SK-N-SH (cell line): ENCODE data around the gene ADAMTS16. TPM values are rescaled to one million over a fixed set of nuclear protein-coding genes. Genes with fewer than 3 reads are reported as not detected.

Experiments used
- CTCF ChIA-PET: fragments of 300-600, 350-600 bp; formaldehyde crosslinking; extraction: SDS; loops from one replicate; lab custom pipeline; 2021; lab: Yijun Ruan, JAX
- POLR2A ChIA-PET: fragments of 350-600 bp; sonication (Branson Sonifier 250); formaldehyde crosslinking; extraction: SDS; loops from one replicate; lab custom pipeline; 2020; ENCODE audit warnings: antibody characterized with exemption, inconsistent platforms; lab: Yijun Ruan, JAX
- DNase-seq: peaks from one replicate; pipeline ENCODE4 v3.0.0; 2012
- H2AFZ ChIP-seq: fragments of 200-600 bp; sonication (generic); 2 replicates; pipeline ENCODE4 v1.8.1; 2016; ENCODE audit warnings: antibody characterized with exemption, mild to moderate bottlenecking, low read depth
- H3F3A ChIP-seq: fragments of 200-600 bp; sonication (generic); replicated peaks from 2 replicates; pipeline ENCODE3; 2016; ENCODE audit warnings: antibody characterized with exemption, mild to moderate bottlenecking; ENCODE audit not compliant: insufficient read depth
- H3K27ac ChIP-seq, 2 experiments: fragments of 200-500 bp in 1 of 2; fragments of 200-600 bp in 1 of 2; sonication (Bioruptor generic) in 1 of 2; sonication (generic), shearing (Covaris generic) in 1 of 2; 2 replicates each; pipeline versions ENCODE4 v1.5.1 to v1.6.1; 2014 to 2016; ENCODE audit warnings: low read depth in 2 of 2, inconsistent platforms in 1 of 2, low read length in 1 of 2, mild to moderate bottlenecking in 1 of 2, mixed read lengths in 1 of 2
- H3K27me3 ChIP-seq: fragments of 200-600 bp; sonication (generic), shearing (Covaris generic); 2 replicates; pipeline ENCODE4 v1.6.1; 2016; ENCODE audit warnings: mixed run types; ENCODE audit not compliant: insufficient read depth
- H3K36me3 ChIP-seq, 2 experiments: fragments of 200-500 bp in 1 of 2; fragments of 200-600 bp in 1 of 2; sonication (Bioruptor generic) in 1 of 2; sonication (generic) in 1 of 2; replicated peaks in 1 of 2; 2 replicates each; pipeline versions ENCODE3 to v1.5.1; 2014 to 2016; ENCODE audit warnings: low read length in 1 of 2, mild to moderate bottlenecking in 1 of 2; ENCODE audit not compliant: insufficient read depth in 2 of 2, control insufficient read depth in 1 of 2
- H3K4me1 ChIP-seq, 2 experiments: fragments of 200-500 bp in 1 of 2; fragments of 200-600 bp in 1 of 2; sonication (Bioruptor generic) in 1 of 2; sonication (generic), shearing (Covaris generic) in 1 of 2; 2 replicates each; pipeline versions ENCODE4 v1.5.1 to v1.6.1; 2014 to 2016; ENCODE audit warnings: low read depth in 1 of 2, low read length in 1 of 2, mixed run types in 1 of 2; ENCODE audit not compliant: insufficient read depth in 2 of 2, control insufficient read depth in 1 of 2
- H3K4me2 ChIP-seq: fragments of 200-600 bp; sonication (generic), shearing (Covaris generic); 2 replicates; pipeline ENCODE4 v1.6.1; 2017; ENCODE audit warnings: mixed run types
- H3K4me3 ChIP-seq, 2 experiments: fragments of 200-500 bp in 1 of 2; fragments of 200-600 bp in 1 of 2; sonication (Bioruptor generic) in 1 of 2; sonication (generic), shearing (Covaris generic) in 1 of 2; 2 replicates each; pipeline versions ENCODE4 v1.5.1 to v1.8.1; 2014 to 2016; ENCODE audit warnings: low read depth in 2 of 2, inconsistent platforms in 1 of 2, low read length in 1 of 2, mild to moderate bottlenecking in 1 of 2, mixed read lengths in 1 of 2, moderate library complexity in 1 of 2
- H3K79me2 ChIP-seq: fragments of 200-600 bp; sonication (generic); 2 replicates; pipeline ENCODE4 v1.8.1; 2017; ENCODE audit warnings: mild to moderate bottlenecking; ENCODE audit not compliant: insufficient read depth
- H3K9ac ChIP-seq: fragments of 200-600 bp; sonication (generic); 2 replicates; pipeline ENCODE4 v1.6.1; 2017; ENCODE audit warnings: mixed run types
- H3K9me2 ChIP-seq: fragments of 200-600 bp; sonication (generic); 2 replicates; pipeline ENCODE4 v1.6.1; 2017; ENCODE audit warnings: mixed run types
- H3K9me3 ChIP-seq: fragments of 200-600 bp; sonication (generic); 2 replicates; pipeline ENCODE4 v1.6.1; 2017; ENCODE audit warnings: mixed run types, mild to moderate bottlenecking, moderate library complexity
- H4K20me1 ChIP-seq: fragments of 200-600 bp; sonication (generic); 2 replicates; pipeline ENCODE4 v1.6.1; 2017; ENCODE audit warnings: mild to moderate bottlenecking, mixed run types; ENCODE audit not compliant: insufficient read depth
- CHD2 ChIP-seq: fragments of 150-350 bp; IDR thresholded peaks from 2 replicates; pipeline ENCODE4 v1.6.1; 2018; ENCODE audit warnings: low read length; ENCODE audit not compliant: partially characterized antibody
- ELF1 ChIP-seq: IDR thresholded peaks from 2 replicates; pipeline ENCODE4 v1.4.0; 2012
- EP300 ChIP-seq, 2 experiments: IDR thresholded peaks; 2 replicates each; pipeline versions ENCODE4 v1.4.0 to v1.6.1; 2012; ENCODE audit warnings: borderline replicate concordance in 1 of 2, low read depth in 1 of 2, low read length in 1 of 2
- FOSL2 ChIP-seq: IDR thresholded peaks from 2 replicates; pipeline ENCODE4 v1.4.0; 2012; ENCODE audit warnings: low read depth, mild to moderate bottlenecking, moderate library complexity, borderline replicate concordance
- FOXM1 ChIP-seq: IDR thresholded peaks from 2 replicates; pipeline ENCODE4 v1.4.0; 2012; ENCODE audit warnings: low read depth, mild to moderate bottlenecking
- GABPA ChIP-seq: IDR thresholded peaks from 2 replicates; pipeline ENCODE4 v1.4.0; 2012; ENCODE audit warnings: low read depth, mild to moderate bottlenecking
- GATA2 ChIP-seq: sonication (generic); formaldehyde crosslinking; IDR thresholded peaks from 2 replicates; pipeline ENCODE4 v1.5.0; 2020; ENCODE audit warnings: mild to moderate bottlenecking, missing genetic modification reagents
- IRF3 ChIP-seq: fragments of 150-350 bp; IDR thresholded peaks from 2 replicates; pipeline ENCODE4 v1.6.1; 2016; ENCODE audit warnings: mild to moderate bottlenecking, low read depth, low read length
- JUND ChIP-seq: IDR thresholded peaks from 2 replicates; pipeline ENCODE4 v1.4.0; 2012
- NRF1 ChIP-seq: IDR thresholded peaks from 2 replicates; pipeline ENCODE4 v1.6.1; 2012; ENCODE audit warnings: low read depth, mild to moderate bottlenecking, low read length
- PBX3 ChIP-seq: IDR thresholded peaks from 2 replicates; pipeline ENCODE4; 2012
- RFX5 ChIP-seq: IDR thresholded peaks from 2 replicates; pipeline ENCODE4 v1.6.1; 2012; ENCODE audit warnings: mild to moderate bottlenecking, improper control_type of control experiment, low read length
- SIN3A ChIP-seq: IDR thresholded peaks from 2 replicates; pipeline ENCODE4 v1.6.1; 2012; ENCODE audit warnings: low read depth, mild to moderate bottlenecking, low read length, moderate library complexity, borderline replicate concordance
- TCF12 ChIP-seq: IDR thresholded peaks from 2 replicates; pipeline ENCODE4 v1.4.0; 2012
- TEAD4 ChIP-seq: IDR thresholded peaks from 2 replicates; pipeline ENCODE4 v1.4.0; 2012; ENCODE audit warnings: mild to moderate bottlenecking, borderline replicate concordance; ENCODE audit not compliant: insufficient read depth
- USF1 ChIP-seq: IDR thresholded peaks from 2 replicates; pipeline ENCODE4 v1.4.0; 2012; ENCODE audit warnings: low read depth, borderline replicate concordance
- YY1 ChIP-seq: IDR thresholded peaks from 2 replicates; pipeline ENCODE4 v1.4.0; 2012; ENCODE audit warnings: low read depth, mild to moderate bottlenecking
- WGBS: methylation state at CpG from one replicate; pipeline ENCODE4 v1.1.6; 2017; ENCODE audit warnings: low lambda C conversion rate; 5-methylcytosine and 5-hydroxymethylcytosine counted together
- polyA plus RNA-seq, 3 experiments: library from polyadenylated mRNA; depleted of rRNA; stranded (reverse); fragments of >200 nt; gene quantifications; 2 replicates each; pipeline ENCODE4 v1.2.3, GENCODE V29; 2012
- TF ChIP-seq, protein P1 (sequence below): IDR thresholded peaks from 2 replicates; pipeline ENCODE4 v1.6.1; 2012; ENCODE audit warnings: mild to moderate bottlenecking, low read depth, low read length, moderate library complexity

ADAMTS16 gene
- polyA plus RNA-seq, 1 of the 3 experiments (the other 2 are of a cell fraction): not detected

DNA sequence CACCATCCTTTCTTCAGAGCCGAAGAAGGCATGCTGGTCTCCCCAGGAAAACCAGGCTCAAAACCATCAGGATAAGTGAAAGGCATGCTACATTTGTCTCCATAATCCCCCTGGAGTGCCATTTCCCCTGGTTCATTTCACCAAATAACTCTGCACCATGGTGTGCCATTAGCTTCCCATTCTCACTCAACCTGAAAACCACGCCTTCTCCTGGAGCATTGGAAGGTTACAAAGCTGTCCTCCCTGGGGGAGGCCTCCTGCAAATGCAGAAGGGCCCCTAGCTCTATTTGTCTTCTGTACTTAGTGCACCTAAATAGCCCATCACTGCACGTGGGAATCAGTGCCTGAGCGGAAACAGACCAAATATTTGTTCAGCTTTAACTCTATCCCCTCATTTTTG lies 192.2 kb downstream of the ADAMTS16 start:
- H3K4me1 ChIP-seq: peaks cover 8 to 13% of the 10 kb centered on the region in 2 experiments; a peak in 1 of 4 replicates
- no peaks in the 10 kb centered on the region for H3K27me3 ChIP-seq
- ChIA-PET POLR2A (interaction anchor here (0.7 kb wide), 1 partner anchor 15 kb away, joined by 3 read pairs; no protein-coding TSS in a partner anchor), CTCF (interaction anchor here (0.9 to 1.7 kb wide), 3 partner anchors 9 to 55 kb away, joined by 3 to 6 read pairs (median 4); no protein-coding TSS in a partner anchor)
- no peak overlapping the region for H3K27ac ChIP-seq
- no peak overlapping the region for H3K4me3 ChIP-seq
- no peak overlapping the region for H3K9ac ChIP-seq
- H3K9me3 ChIP-seq: no peaks in the 10 kb centered on the region
- no peak overlapping the region for H3K4me2 ChIP-seq
- DNase-seq: no peak
- H3K9me2 ChIP-seq: no peaks in the 10 kb centered on the region
- no peaks in the 10 kb centered on the region for H3K79me2 ChIP-seq
- no peak for TF ChIP-seq SIN3A
- TF ChIP-seq GABPA: no peak
- no peak for TF ChIP-seq ELF1
- TF ChIP-seq FOXM1: no peak
- no peak for TF ChIP-seq FOSL2
- TF ChIP-seq, protein P1, sequence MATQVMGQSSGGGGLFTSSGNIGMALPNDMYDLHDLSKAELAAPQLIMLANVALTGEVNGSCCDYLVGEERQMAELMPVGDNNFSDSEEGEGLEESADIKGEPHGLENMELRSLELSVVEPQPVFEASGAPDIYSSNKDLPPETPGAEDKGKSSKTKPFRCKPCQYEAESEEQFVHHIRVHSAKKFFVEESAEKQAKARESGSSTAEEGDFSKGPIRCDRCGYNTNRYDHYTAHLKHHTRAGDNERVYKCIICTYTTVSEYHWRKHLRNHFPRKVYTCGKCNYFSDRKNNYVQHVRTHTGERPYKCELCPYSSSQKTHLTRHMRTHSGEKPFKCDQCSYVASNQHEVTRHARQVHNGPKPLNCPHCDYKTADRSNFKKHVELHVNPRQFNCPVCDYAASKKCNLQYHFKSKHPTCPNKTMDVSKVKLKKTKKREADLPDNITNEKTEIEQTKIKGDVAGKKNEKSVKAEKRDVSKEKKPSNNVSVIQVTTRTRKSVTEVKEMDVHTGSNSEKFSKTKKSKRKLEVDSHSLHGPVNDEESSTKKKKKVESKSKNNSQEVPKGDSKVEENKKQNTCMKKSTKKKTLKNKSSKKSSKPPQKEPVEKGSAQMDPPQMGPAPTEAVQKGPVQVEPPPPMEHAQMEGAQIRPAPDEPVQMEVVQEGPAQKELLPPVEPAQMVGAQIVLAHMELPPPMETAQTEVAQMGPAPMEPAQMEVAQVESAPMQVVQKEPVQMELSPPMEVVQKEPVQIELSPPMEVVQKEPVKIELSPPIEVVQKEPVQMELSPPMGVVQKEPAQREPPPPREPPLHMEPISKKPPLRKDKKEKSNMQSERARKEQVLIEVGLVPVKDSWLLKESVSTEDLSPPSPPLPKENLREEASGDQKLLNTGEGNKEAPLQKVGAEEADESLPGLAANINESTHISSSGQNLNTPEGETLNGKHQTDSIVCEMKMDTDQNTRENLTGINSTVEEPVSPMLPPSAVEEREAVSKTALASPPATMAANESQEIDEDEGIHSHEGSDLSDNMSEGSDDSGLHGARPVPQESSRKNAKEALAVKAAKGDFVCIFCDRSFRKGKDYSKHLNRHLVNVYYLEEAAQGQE: no peak
- TF ChIP-seq YY1: no peak
- TF ChIP-seq JUND: no peak
- TF ChIP-seq RFX5: no peak
- TF ChIP-seq NRF1: no peak
- no peak for TF ChIP-seq CHD2
- TF ChIP-seq USF1: no peak
- TF ChIP-seq GATA2 (CRISPR knock-in tag): no peak
- TF ChIP-seq TCF12: no peak
- no peak for TF ChIP-seq EP300 (IDR thresholded peaks at IDR 0.05; ENCODE audit: borderline replicate concordance in 1 of 2, low read depth in 1 of 2, low read length in 1 of 2)
- no peak for TF ChIP-seq PBX3
- no peak for TF ChIP-seq IRF3
- TF ChIP-seq TEAD4: no peak
- 78% methylated on average over 3 of the region's 4 CpGs for WGBS
- no peaks in the 10 kb centered on the region for H3K36me3 ChIP-seq
- no peak overlapping the region for H2AFZ ChIP-seq
- H3F3A ChIP-seq: peaks cover 18% of the 10 kb centered on the region
- H4K20me1 ChIP-seq: no peaks in the 10 kb centered on the region
